ENCODE data around the gene DPH5. TPM values are rescaled to one million over a fixed set of nuclear protein-coding genes. Genes with fewer than 3 reads are reported as not detected.

Gene DPH5
- total and polyA plus RNA-seq, 12 donors = 26.3 to 44.3 (median 35.3) TPM

- TF ChIP-seq CTCF (IDR thresholded peaks at IDR 0.05) = no peak
- H3K9me3 ChIP-seq = no peaks in the 10 kb centered on the region
- no peaks in the 10 kb centered on the region for H3K27me3 ChIP-seq
- H3K36me3 ChIP-seq = peaks cover 0 to 68% (median 5%) of the 10 kb centered on the region in 9 donors
- WGBS, 2 donors = 97% methylated on average over 1 of the region's 1 CpG
- no peak overlapping the region for H3K4me3 ChIP-seq
- no peak overlapping the region for H3K27ac ChIP-seq
- intact Hi-C loops (cut with DNase I) = no loop called here
- no peak for ATAC-seq
- DNase-seq = no peak
- H3K4me1 ChIP-seq = peaks cover 0 to 7% (median 0%) of the 10 kb centered on the region in 9 donors
These were observed 8.1 kb downstream of the DPH5 start for GRCh38 chr1:101017448-101017847.

- intact Hi-C loops (cut with DNase I) = no loop called here
- ATAC-seq = no peak
- H3K27ac ChIP-seq = no peak overlapping the region
These were observed 11.8 kb downstream of the DPH5 start for GRCh38 chr1:101013776-101014175.

GRCh38 chr1:101008229-101008834, 17.3 kb downstream of the DPH5 start:
- H3K4me1 ChIP-seq = peaks cover 0 to 38% (median 7%) of the 10 kb centered on the region in 9 donors
- H3K27ac ChIP-seq = no peak overlapping the region
- peaks cover 0 to 62% (median 7%) of the 10 kb centered on the region in 9 donors for H3K36me3 ChIP-seq
- no peak for TF ChIP-seq CTCF (IDR thresholded peaks at IDR 0.05)
- H3K27me3 ChIP-seq = no peaks in the 10 kb centered on the region
- 91% methylated on average over 3 of the region's 3 CpGs for WGBS, 2 donors
- no peak for DNase-seq
- H3K4me3 ChIP-seq = no peak overlapping the region
- no peaks in the 10 kb centered on the region for H3K9me3 ChIP-seq
- intact Hi-C loops (cut with DNase I) = no loop called here
- no peak for ATAC-seq

More at GRCh38 chr1:101013776-101014175, 11.8 kb downstream of the DPH5 start:
- H3K4me1 ChIP-seq = no peaks in the 10 kb centered on the region
- H3K27me3 ChIP-seq = no peaks in the 10 kb centered on the region
- no peak overlapping the region for H3K4me3 ChIP-seq
- no peak for TF ChIP-seq CTCF (IDR thresholded peaks at IDR 0.05)
- H3K9me3 ChIP-seq = no peaks in the 10 kb centered on the region
- DNase-seq = no peak
- peaks cover 0 to 75% (median 11%) of the 10 kb centered on the region in 9 donors for H3K36me3 ChIP-seq
- 88 to 97% methylated on average over 1 of the region's 1 CpG for WGBS, 2 donors

DNA sequence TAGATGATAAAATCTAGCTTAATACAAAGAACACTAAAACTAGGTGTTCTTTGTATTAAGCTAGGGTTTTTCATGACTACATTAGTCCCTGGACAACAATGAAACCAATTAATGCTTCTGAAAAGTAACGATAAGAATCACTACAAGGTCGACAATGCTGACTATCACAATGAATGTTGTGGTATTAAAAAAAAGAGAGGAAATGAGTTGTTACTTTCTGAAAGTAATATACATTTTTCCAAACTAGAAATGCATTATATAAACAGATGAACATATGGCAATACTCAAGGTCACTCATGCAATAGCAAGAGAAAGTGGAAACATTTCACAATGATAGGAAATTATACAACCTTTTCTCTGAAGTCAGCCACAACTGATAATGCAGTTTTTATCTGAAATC, 19.0 kb downstream of the DPH5 start:
- Histone ChIP-seq H3K4me3 (no peak overlapping the region), H3K36me3 (peaks cover 0 to 45% (median 0%) of the 10 kb centered on the region in 9 donors), H3K27ac (peak overlapping the region in 3 of 10 donors; percentile 2 to 38 (median 9)), H3K9me3 (no peaks in the 10 kb centered on the region), H3K27me3 (no peaks in the 10 kb centered on the region), H3K4me1 (peaks cover 0 to 56% (median 23%) of the 10 kb centered on the region in 9 donors)
- TF ChIP-seq CTCF (IDR thresholded peaks at IDR 0.05) = no peak
- intact Hi-C loops (cut with DNase I) = no loop called here
- no peak for DNase-seq
- WGBS, 2 donors = 54 to 75% methylated on average over 2 of the region's 2 CpGs
- ATAC-seq = no peak

Measured in heart right ventricle (tissue), 16 donors.